GM12891 (cell line): ENCODE data around the gene SPARCL1. TPM values are rescaled to one million over a fixed set of nuclear protein-coding genes. Genes with fewer than 3 reads are reported as not detected.
"Not testable (repeated sequence)": the region's sequence is repeated elsewhere in the genome, so short reads cannot be mapped to it uniquely, and the experiment has no call there.

Source experiments
- DNase-seq: peaks from one replicate; pipeline ENCODE4 v3.0.0; 2011; ENCODE audit warnings: low spot score; ENCODE audit not compliant: insufficient read length
- FAIRE-seq: peaks from 2 replicates; lab custom pipeline; 2011; peaks lifted over from hg19 to GRCh38; lab: Jason Lieb, UNC
- PAX5 ChIP-seq: IDR thresholded peaks from 2 replicates; pipeline ENCODE4 v1.6.1; 2011; ENCODE audit warnings: low read length, moderate library complexity, mild to moderate bottlenecking; ENCODE audit not compliant: insufficient read depth, severe bottlenecking
- POLR2A ChIP-seq: IDR thresholded peaks from 2 replicates; pipeline ENCODE4 v1.6.1; 2011; ENCODE audit warnings: low read depth, low read length, control low read depth
- POLR2AphosphoS5 ChIP-seq: IDR thresholded peaks from 2 replicates; pipeline ENCODE4 v1.6.1; 2011; ENCODE audit warnings: low read depth, low read length, control low read depth
- POU2F2 ChIP-seq: IDR thresholded peaks from 2 replicates; pipeline ENCODE4 v1.6.1; 2011; ENCODE audit warnings: low read depth, mild to moderate bottlenecking, control low read depth, low read length, moderate library complexity
- SPI1 ChIP-seq: IDR thresholded peaks from 2 replicates; pipeline ENCODE4 v1.6.1; 2011; ENCODE audit warnings: low read depth, low read length, control low read depth
- TAF1 ChIP-seq: IDR thresholded peaks from 2 replicates; pipeline ENCODE4 v1.6.1; 2011; ENCODE audit warnings: low read depth, low read length, control low read depth
- polyA plus RNA-seq: library from polyadenylated mRNA; unstranded; fragments of >200 nt; gene quantifications from one replicate; pipeline ENCODE4 v1.2.1, GENCODE V29; 2012; ENCODE audit warnings: low read depth, missing spikeins, inconsistent platforms; ENCODE audit not compliant: missing spikeins

Gene SPARCL1
- not detected for polyA plus RNA-seq

DNA sequence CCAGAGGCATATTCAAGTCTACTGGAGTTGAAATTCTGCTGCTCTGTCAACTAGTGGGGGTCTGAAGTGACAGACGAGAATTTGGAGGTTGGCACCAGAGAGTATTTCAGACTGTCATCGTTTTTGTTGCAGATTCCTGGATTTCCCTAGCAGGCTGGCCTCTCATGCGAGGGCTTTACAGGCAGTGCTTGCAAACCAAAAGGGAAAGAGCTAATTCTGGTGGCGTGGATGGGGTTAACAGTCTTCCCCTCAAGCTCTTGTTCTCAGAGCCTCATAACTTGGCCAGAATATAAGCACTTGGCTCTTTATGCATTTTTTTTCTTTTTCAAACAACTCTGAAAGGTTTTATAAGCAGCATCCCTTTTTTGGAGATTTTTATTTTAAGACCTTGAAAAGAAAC, at the start of gene SPARCL1:
TSS of gene SPARCL1 (minus strand) at position 190 of the 400 bp plus-strand sequence. CDS start 29,802 bp downstream, outside the sequence.
- no peak for TF ChIP-seq POLR2A
- TF ChIP-seq SPI1 = no peak
- no peak for TF ChIP-seq PAX5
- TF ChIP-seq POLR2AphosphoS5 = no peak
- TF ChIP-seq POU2F2 = no peak
- no peak for TF ChIP-seq TAF1
- FAIRE-seq (no peak), DNase-seq (no peak)

- DNase-seq (no peak), FAIRE-seq (no peak)
- TF ChIP-seq TAF1 = no peak
- TF ChIP-seq SPI1 = no peak
- TF ChIP-seq POU2F2 = no peak
- no peak for TF ChIP-seq POLR2A
- TF ChIP-seq POLR2AphosphoS5 = no peak
- TF ChIP-seq PAX5 = no peak
Observed at GRCh38 chr4:87575983-87576382, 46.8 kb upstream of the SPARCL1 start.

DNA sequence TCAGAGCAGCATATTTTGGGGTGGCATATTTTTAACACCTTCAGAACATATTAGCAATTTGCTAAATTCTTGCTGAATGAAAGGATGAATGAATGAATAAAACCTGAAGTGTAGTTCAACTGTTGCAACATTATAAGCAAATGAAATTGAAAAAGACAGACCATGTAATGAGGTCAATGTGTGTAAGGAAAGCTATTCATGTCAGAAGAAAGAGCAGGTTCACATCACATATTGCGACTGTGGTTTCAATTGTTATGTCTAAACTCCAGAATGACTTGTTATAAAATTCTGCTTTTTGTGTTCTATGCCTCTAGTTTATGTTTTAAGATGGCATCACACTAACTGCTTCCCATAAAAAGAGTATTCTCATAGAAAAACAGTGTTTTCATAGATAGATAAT, 46.2 kb upstream of the SPARCL1 start:
- FAIRE-seq = no peak
- TF ChIP-seq POLR2A = no peak
- TF ChIP-seq POU2F2 = no peak
- no peak for TF ChIP-seq POLR2AphosphoS5
- no peak for TF ChIP-seq SPI1
- no peak for TF ChIP-seq PAX5
- no peak for TF ChIP-seq TAF1
- no peak for DNase-seq

GRCh38 chr4:87574996-87575395, 45.8 kb upstream of the SPARCL1 start:
- FAIRE-seq (no peak), DNase-seq (no peak)
- no peak for TF ChIP-seq POU2F2
- no peak for TF ChIP-seq POLR2A
- TF ChIP-seq TAF1 = no peak
- TF ChIP-seq POLR2AphosphoS5 = no peak
- TF ChIP-seq SPI1 = no peak
- no peak for TF ChIP-seq PAX5

- not testable (repeated sequence) for DNase-seq, FAIRE-seq
Observed at GRCh38 chr4:87574376-87574775, 45.2 kb upstream of the SPARCL1 start.

DNA sequence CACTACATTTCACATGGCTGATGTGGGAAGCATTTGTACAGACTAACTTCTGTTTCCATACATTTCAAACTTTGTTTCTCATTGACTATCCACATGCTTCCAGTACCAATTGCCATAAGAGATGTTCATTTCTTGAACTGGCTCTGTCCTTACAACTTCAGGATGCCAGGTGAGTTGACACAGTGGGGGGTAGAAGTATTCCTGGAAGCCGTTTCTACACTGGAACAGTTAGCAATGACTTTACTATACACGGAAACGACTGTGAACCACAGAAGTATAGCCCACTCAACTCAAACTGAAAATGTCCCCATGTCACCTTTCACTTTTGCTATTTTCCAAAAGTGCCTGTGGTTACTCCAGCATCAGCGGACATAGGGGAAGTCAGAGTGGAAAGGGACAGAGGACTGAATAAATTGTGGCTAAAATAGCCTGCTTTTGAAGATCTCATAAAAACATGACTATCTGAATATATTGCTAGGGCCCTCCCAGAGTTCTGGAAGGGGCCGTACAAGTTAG, 41.2 kb upstream of the SPARCL1 start:
- DNase-seq (no peak), FAIRE-seq (no peak)
- TF ChIP-seq POU2F2 (no peak), POLR2AphosphoS5 (no peak), PAX5 (no peak)

DNA sequence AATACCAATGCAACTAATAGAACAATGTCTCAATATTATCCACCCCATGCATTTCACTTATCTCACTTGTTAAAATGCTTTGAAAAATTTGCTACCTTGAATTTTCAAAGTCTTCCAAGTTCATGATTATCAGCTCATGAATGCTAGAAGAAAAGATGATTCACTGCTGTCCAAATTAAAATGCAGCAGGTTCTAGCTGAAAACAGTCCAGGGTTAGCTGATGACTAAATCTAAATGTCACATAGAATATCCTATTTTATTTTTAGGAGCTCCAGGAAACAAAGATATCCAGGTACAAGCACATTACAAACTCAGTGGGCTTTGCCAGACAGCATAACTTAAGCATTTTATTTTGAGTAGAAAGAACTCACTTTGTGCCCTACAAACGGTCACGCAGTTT, 38.0 kb upstream of the SPARCL1 start:
- TF ChIP-seq TAF1 = no peak
- TF ChIP-seq PAX5 = no peak
- TF ChIP-seq POU2F2 = no peak
- no peak for TF ChIP-seq POLR2A
- TF ChIP-seq SPI1 = no peak
- no peak for TF ChIP-seq POLR2AphosphoS5
- FAIRE-seq (no peak), DNase-seq (no peak)

GRCh38 chr4:87566276-87566675, 37.1 kb upstream of the SPARCL1 start:
- no peak for TF ChIP-seq POLR2AphosphoS5
- TF ChIP-seq POU2F2 = no peak
- TF ChIP-seq PAX5 = no peak
- TF ChIP-seq SPI1 = no peak
- TF ChIP-seq POLR2A = no peak
- no peak for TF ChIP-seq TAF1
- DNase-seq (no peak), FAIRE-seq (no peak)

GRCh38 chr4:87565746-87566145, 36.6 kb upstream of the SPARCL1 start:
- FAIRE-seq = no peak

GRCh38 chr4:87560802-87561201, 31.6 kb upstream of the SPARCL1 start:
- no peak for TF ChIP-seq TAF1
- TF ChIP-seq SPI1 = no peak
- TF ChIP-seq POU2F2 = no peak
- no peak for TF ChIP-seq PAX5
- TF ChIP-seq POLR2AphosphoS5 = no peak
- no peak for TF ChIP-seq POLR2A
- DNase-seq (no peak), FAIRE-seq (no peak)

More at GRCh38 chr4:87565746-87566145, 36.6 kb upstream of the SPARCL1 start:
- TF ChIP-seq POU2F2 (no peak), TAF1 (no peak), SPI1 (no peak), POLR2AphosphoS5 (no peak), POLR2A (no peak), PAX5 (no peak)
- DNase-seq = no peak

GRCh38 chr4:87559090-87559837, 30.1 kb upstream of the SPARCL1 start:
- TF ChIP-seq SPI1 (no peak), POU2F2 (no peak), TAF1 (no peak), POLR2AphosphoS5 (no peak), POLR2A (no peak), PAX5 (no peak)
- FAIRE-seq (no peak), DNase-seq (no peak)
